GM13977 (cell line): Measurements from ENCODE around the gene MARCHF2.

Source experiments
- DNase-seq: peaks from one replicate; pipeline ENCODE4 v3.0.0; 2012; ENCODE audit warnings: low spot score
- in situ Hi-C: fragments of 300-500 bp; cut with MboI; formaldehyde crosslinking; loops from one replicate; pipeline ENCODE4 v1.12.0; 2022; ENCODE audit warnings: low sequenced_read_pairs, low pct_unique_long_range_greater_than_20kb, mixed read lengths, inconsistent platforms; ENCODE audit not compliant: unreplicated experiment
- TF ChIP-seq, protein P1 (sequence below): IDR thresholded peaks from 2 replicates; pipeline ENCODE4 v1.5.1; 2012; ENCODE audit warnings: mild to moderate bottlenecking, control low read depth; ENCODE audit not compliant: insufficient read depth; ENCODE audit errors: extremely low read depth, missing control alignments

Gene MARCHF2

DNA sequence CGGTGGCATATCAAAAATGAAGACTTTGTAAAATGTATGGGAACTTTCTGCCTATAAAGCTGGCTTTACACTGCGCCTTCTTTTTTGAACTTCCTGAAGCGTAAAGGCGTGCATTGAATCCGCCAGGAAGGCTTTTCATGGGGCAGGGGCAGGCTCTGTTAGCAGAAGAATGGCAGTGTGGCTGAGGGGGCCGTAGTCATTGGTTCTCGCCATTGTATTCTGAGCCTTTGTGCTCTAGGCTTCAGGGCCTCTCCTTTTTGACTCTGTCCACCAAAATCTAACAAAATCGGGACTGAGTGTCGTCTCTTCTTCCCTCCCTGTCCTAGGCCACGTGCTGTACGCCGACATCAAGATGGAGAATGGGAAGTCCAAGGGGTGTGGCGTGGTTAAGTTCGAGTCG is 75.3 kb downstream of the MARCHF2 start:
- in situ Hi-C loops, result no loop called here
- TF ChIP-seq, protein P1, sequence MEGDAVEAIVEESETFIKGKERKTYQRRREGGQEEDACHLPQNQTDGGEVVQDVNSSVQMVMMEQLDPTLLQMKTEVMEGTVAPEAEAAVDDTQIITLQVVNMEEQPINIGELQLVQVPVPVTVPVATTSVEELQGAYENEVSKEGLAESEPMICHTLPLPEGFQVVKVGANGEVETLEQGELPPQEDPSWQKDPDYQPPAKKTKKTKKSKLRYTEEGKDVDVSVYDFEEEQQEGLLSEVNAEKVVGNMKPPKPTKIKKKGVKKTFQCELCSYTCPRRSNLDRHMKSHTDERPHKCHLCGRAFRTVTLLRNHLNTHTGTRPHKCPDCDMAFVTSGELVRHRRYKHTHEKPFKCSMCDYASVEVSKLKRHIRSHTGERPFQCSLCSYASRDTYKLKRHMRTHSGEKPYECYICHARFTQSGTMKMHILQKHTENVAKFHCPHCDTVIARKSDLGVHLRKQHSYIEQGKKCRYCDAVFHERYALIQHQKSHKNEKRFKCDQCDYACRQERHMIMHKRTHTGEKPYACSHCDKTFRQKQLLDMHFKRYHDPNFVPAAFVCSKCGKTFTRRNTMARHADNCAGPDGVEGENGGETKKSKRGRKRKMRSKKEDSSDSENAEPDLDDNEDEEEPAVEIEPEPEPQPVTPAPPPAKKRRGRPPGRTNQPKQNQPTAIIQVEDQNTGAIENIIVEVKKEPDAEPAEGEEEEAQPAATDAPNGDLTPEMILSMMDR, result no peak
- no peak for DNase-seq
